HepG2 (cell line): ENCODE data around the gene ZDHHC11. TPM values are rescaled to one million over a fixed set of nuclear protein-coding genes. Genes with fewer than 3 reads are reported as not detected.

ENCODE experiments used
- AHR ChIP-seq: IDR thresholded peaks from 2 replicates; pipeline ENCODE4 v1.6.1; 2018; ENCODE audit warnings: missing genetic modification reagents, missing compliant biosample characterization
- ARNT2 ChIP-seq: sonication (generic); formaldehyde crosslinking; IDR thresholded peaks from 2 replicates; pipeline ENCODE4 v1.8.0; 2022; ENCODE audit warnings: mild to moderate bottlenecking, low read depth, missing genetic modification reagents, moderate library complexity
- DR1 ChIP-seq: sonication (generic); formaldehyde crosslinking; IDR thresholded peaks from 2 replicates; pipeline ENCODE4 v1.8.0; 2021; ENCODE audit warnings: mild to moderate bottlenecking, missing genetic modification reagents, inconsistent platforms
- E2F5 ChIP-seq: sonication (generic); formaldehyde crosslinking; conservative IDR thresholded peaks from 2 replicates; pipeline ENCODE4 v1.4.0; 2020; ENCODE audit warnings: missing genetic modification reagents
- ESRRA ChIP-seq: sonication (generic); formaldehyde crosslinking; IDR thresholded peaks from 2 replicates; pipeline ENCODE4 v1.5.1; 2020; ENCODE audit warnings: mild to moderate bottlenecking, low read depth, missing genetic modification reagents
- FOXM1 ChIP-seq: sonication (generic); formaldehyde crosslinking; IDR thresholded peaks from 2 replicates; pipeline ENCODE4 v1.5.0; 2020; ENCODE audit warnings: missing genetic modification reagents
- GABPB1 ChIP-seq: IDR thresholded peaks from 2 replicates; pipeline ENCODE4 v1.6.1; 2016; ENCODE audit warnings: mild to moderate bottlenecking, missing genetic modification reagents, moderate library complexity, missing compliant biosample characterization
- HBP1 ChIP-seq: IDR thresholded peaks from 2 replicates; pipeline ENCODE4 v1.6.1; 2016; ENCODE audit warnings: low read depth, control low read depth
- MED8 ChIP-seq: sonication (generic); formaldehyde crosslinking; IDR thresholded peaks from 2 replicates; pipeline ENCODE4 v1.8.1; 2023; ENCODE audit warnings: mild to moderate bottlenecking, missing genetic modification reagents; ENCODE audit not compliant: insufficient replicate concordance
- POLR2A ChIP-seq, 2 experiments: IDR thresholded peaks; 2 replicates each; pipeline ENCODE4 v1.6.1; 2011; ENCODE audit warnings: low read depth in 2 of 2, low read length in 2 of 2, mild to moderate bottlenecking in 1 of 2, moderate library complexity in 1 of 2; ENCODE audit not compliant: insufficient read depth in 1 of 2
- PTBP1 ChIP-seq: fragments of 200-400 bp; formaldehyde crosslinking; IDR thresholded peaks from 2 replicates; pipeline ENCODE4 v1.6.1; 2018; ENCODE audit warnings: low read length, low read depth; ENCODE audit not compliant: poor library complexity, severe bottlenecking
- RBFOX2 ChIP-seq: fragments of 200-400 bp; formaldehyde crosslinking; IDR thresholded peaks from 2 replicates; pipeline ENCODE4 v1.6.1; 2017; ENCODE audit warnings: low read depth, mild to moderate bottlenecking, low read length
- SKI ChIP-seq: fragments of 450-650 bp; IDR thresholded peaks from one replicate; pipeline ENCODE4 v1.6.1; 2018; ENCODE audit warnings: mild to moderate bottlenecking; ENCODE audit not compliant: partially characterized antibody
- TCF12 ChIP-seq, 2 experiments: fragments of 450-650 bp in 1 of 2; sonication (generic) in 1 of 2; formaldehyde crosslinking in 1 of 2; IDR thresholded peaks; 2 replicates each; pipeline versions ENCODE4 v1.6.1 to v1.8.0; 2017 to 2022; ENCODE audit warnings: antibody characterized with exemption in 1 of 2, mild to moderate bottlenecking in 1 of 2, missing genetic modification reagents in 1 of 2, moderate library complexity in 1 of 2
- TOPORS ChIP-seq: sonication (generic); formaldehyde crosslinking; IDR thresholded peaks from 2 replicates; pipeline ENCODE4 v1.8.0; 2023; ENCODE audit warnings: mild to moderate bottlenecking, missing genetic modification reagents
- TP53 ChIP-seq: sonication (generic); formaldehyde crosslinking; conservative IDR thresholded peaks from 2 replicates; pipeline ENCODE4 v1.4.0; 2020; ENCODE audit warnings: missing genetic modification reagents
- TSC22D2 ChIP-seq: sonication (generic); formaldehyde crosslinking; IDR thresholded peaks from 2 replicates; pipeline ENCODE4 v1.5.1; 2020; ENCODE audit warnings: missing genetic modification reagents, mild to moderate bottlenecking, borderline replicate concordance
- USF2 ChIP-seq, 2 experiments: sonication (generic) in 1 of 2; formaldehyde crosslinking in 1 of 2; IDR thresholded peaks; 2 replicates each; pipeline versions ENCODE4 v1.5.1 to v1.6.1; 2011 to 2020; ENCODE audit warnings: borderline replicate concordance in 1 of 2, low read depth in 1 of 2, low read length in 1 of 2, mild to moderate bottlenecking in 1 of 2, missing genetic modification reagents in 1 of 2, moderate library complexity in 1 of 2
- ZBTB39 ChIP-seq: sonication (generic); formaldehyde crosslinking; IDR thresholded peaks from 2 replicates; pipeline ENCODE4 v1.5.0; 2020; ENCODE audit warnings: missing genetic modification reagents
- ZFP82 ChIP-seq: sonication (generic); formaldehyde crosslinking; IDR thresholded peaks from 2 replicates; pipeline ENCODE4 v1.5.1; 2020; ENCODE audit warnings: mild to moderate bottlenecking, missing genetic modification reagents, borderline replicate concordance
- ZNF484 ChIP-seq: sonication (generic); formaldehyde crosslinking; IDR thresholded peaks from 2 replicates; pipeline ENCODE4 v1.5.1; 2020; ENCODE audit warnings: mild to moderate bottlenecking, low read depth, missing genetic modification reagents, borderline replicate concordance
- ZNF564 ChIP-seq: sonication (generic); formaldehyde crosslinking; IDR thresholded peaks from 2 replicates; pipeline ENCODE4 v1.8.1; 2023; ENCODE audit warnings: mild to moderate bottlenecking, missing genetic modification reagents
- polyA plus RNA-seq, 8 experiments: library from polyadenylated mRNA; depleted of rRNA in 3 of 8; stranded (reverse) in 7 of 8; unstranded in 1 of 8; fragments of >200 nt; fragmentation: Illumina TruSeq in 4 of 8; extraction: Trizol in 4 of 8; gene quantifications; 2 replicates each; pipeline versions ENCODE4 v1.2.1 to v1.2.3, GENCODE V29; 2011 to 2016; ENCODE audit warnings: low read depth in 4 of 8, missing spikeins in 1 of 8, mixed read lengths in 1 of 8; ENCODE audit not compliant: insufficient read depth in 1 of 8
- total RNA-seq, 5 experiments: library from RNA; depleted of rRNA; stranded (reverse); fragments of >200 nt; fragmentation: Illumina TruSeq; extraction: Trizol; gene quantifications; 2 replicates each; pipeline ENCODE4 v1.2.3, GENCODE V29; 2016; ENCODE audit warnings: low read depth in 1 of 5

Gene ZDHHC11
- total and polyA plus RNA-seq, 2 of the 13 experiments (the other 11 are each of a cell fraction or from before 2014, with no cell fraction given): 2.1 to 4.0 TPM

- TF ChIP-seq HBP1 (CRISPR knock-in tag) (peak; percentile 96), ARNT2 (CRISPR knock-in tag) (peak; percentile 68), E2F5 (CRISPR knock-in tag) (peak; percentile 99), ZFP82 (no peak), MED8 (CRISPR knock-in tag) (peak; percentile 18), GABPB1 (peak; percentile 94), ZBTB39 (CRISPR knock-in tag) (no peak), USF2 (IDR thresholded peaks at IDR 0.05; ENCODE audit: low read depth, low read length) (no peak), USF2 (CRISPR knock-in tag; IDR thresholded peaks at IDR 0.05; ENCODE audit: borderline replicate concordance) (no peak), DR1 (CRISPR knock-in tag) (peak; percentile 20; the same call in 1 of the 2 replicates), AHR (CRISPR knock-in tag) (0 out of 2 replicates have a peak, but pooled peaks have one; percentile 17), TOPORS (CRISPR knock-in tag) (peak; percentile 90), ZNF564 (peak; percentile 73; the same call in 1 of the 2 replicates), RBFOX2 (peak; percentile 92), SKI (peak; percentile 67), TP53 (CRISPR knock-in tag) (no peak), TSC22D2 (CRISPR knock-in tag) (0 out of 2 replicates have a peak, but pooled peaks have one; percentile 53), PTBP1 (no peak), ESRRA (CRISPR knock-in tag) (0 out of 2 replicates have a peak, but pooled peaks have one; percentile 60), ZNF484 (CRISPR knock-in tag) (no peak), POLR2A (IDR thresholded peaks at IDR 0.05; ENCODE audit: insufficient read depth in 1 of 2, low read depth in 2 of 2, low read length in 2 of 2) (peak in 1 of 2 experiments; percentile 53; a peak in 1 of 4 replicates), TCF12 (IDR thresholded peaks at IDR 0.05) (no peak), TCF12 (CRISPR knock-in tag; IDR thresholded peaks at IDR 0.05) (0 out of 2 replicates have a peak, but pooled peaks have one; percentile 30), FOXM1 (peak; percentile 34; the same call in 1 of the 2 replicates)
Measured at GRCh38 chr5:892394-893136, 41.8 kb upstream of the ZDHHC11 start, which contains the start of the genes BRD9 and TRIP13 (continued).
